ENCODE measurements around the gene METTL13. TPM values are rescaled to one million over a fixed set of nuclear protein-coding genes. Genes with fewer than 3 reads are reported as not detected.

METTL13 gene
- total and polyA plus RNA-seq, 2 of the 8 experiments (the other 6 are each of a cell fraction or from before 2014, with no cell fraction given) = 38.1 to 66.3 TPM

- no peak for TF ChIP-seq ATF2 (IDR thresholded peaks at IDR 0.05; ENCODE audit: low read length)
- no peak for TF ChIP-seq RBBP5 (IDR thresholded peaks at IDR 0.05; ENCODE audit: borderline replicate concordance, low read depth, low read length)
- no peak for TF ChIP-seq JUND (IDR thresholded peaks at IDR 0.05; ENCODE audit: low read length)
- no peak for TF ChIP-seq CBX8 (IDR thresholded peaks at IDR 0.05; ENCODE audit: borderline replicate concordance, low read depth, low read length)
- no peak for TF ChIP-seq ZNF274 (IDR thresholded peaks at IDR 0.05; ENCODE audit: borderline replicate concordance, extremely low read depth, low read length)
Measured at GRCh38 chr1:171796592-171796991, 15.1 kb downstream of the METTL13 start (continued).
